Smooth muscle cell (in vitro differentiated cells): ENCODE results near the gene ENPP4. TPM values are rescaled to one million over a fixed set of nuclear protein-coding genes. Genes with fewer than 3 reads are reported as not detected.

Experiments
- DNase-seq: peaks from one replicate; lab custom pipeline; 2025; ENCODE audit not compliant: unreplicated experiment; lab: John Stamatoyannopoulos, UW
- H2AFZ ChIP-seq: fragments of 200-600 bp; sonication (generic); 2 replicates; pipeline ENCODE4 v1.6.0; 2016; ENCODE audit warnings: antibody characterized with exemption, low read depth, mild to moderate bottlenecking
- H3F3A ChIP-seq: fragments of 200-600 bp; sonication (generic); 2 replicates; pipeline ENCODE4 v1.6.0; 2017; ENCODE audit warnings: antibody characterized with exemption, low read depth
- H3K27ac ChIP-seq: fragments of 200-600 bp; sonication (generic); 2 replicates; pipeline ENCODE4 v1.5.1; 2016; ENCODE audit warnings: low read depth, mild to moderate bottlenecking
- H3K27me3 ChIP-seq: fragments of 200-600 bp; sonication (generic); 2 replicates; pipeline ENCODE4 v1.6.1; 2016; ENCODE audit warnings: low read depth, mild to moderate bottlenecking
- H3K36me3 ChIP-seq: fragments of 200-600 bp; sonication (generic); 2 replicates; pipeline ENCODE4 v1.5.1; 2016; ENCODE audit warnings: low read depth
- H3K4me1 ChIP-seq: fragments of 200-600 bp; sonication (generic); 2 replicates; pipeline ENCODE4 v1.5.1; 2016; ENCODE audit warnings: low read depth
- H3K4me2 ChIP-seq: fragments of 200-600 bp; sonication (generic); 2 replicates; pipeline ENCODE4 v1.6.0; 2016; ENCODE audit warnings: mild to moderate bottlenecking
- H3K4me3 ChIP-seq: fragments of 200-600 bp; sonication (generic); 2 replicates; pipeline ENCODE4 v1.5.1; 2016; ENCODE audit warnings: mild to moderate bottlenecking
- H3K79me2 ChIP-seq: fragments of 200-600 bp; sonication (generic); 2 replicates; pipeline ENCODE4 v1.6.0; 2016; ENCODE audit warnings: low read depth, mild to moderate bottlenecking
- H3K9ac ChIP-seq: fragments of 200-600 bp; sonication (generic); 2 replicates; pipeline ENCODE4 v1.6.0; 2016; ENCODE audit warnings: low read depth
- H3K9me3 ChIP-seq: fragments of 200-600 bp; sonication (generic); replicated peaks from 2 replicates; pipeline ENCODE4 v1.5.1; 2016; ENCODE audit warnings: low read depth
- H4K20me1 ChIP-seq: fragments of 200-600 bp; sonication (generic); 2 replicates; pipeline ENCODE4 v1.6.0; 2016; ENCODE audit warnings: low read depth
- WGBS: methylation state at CpG from one replicate; pipeline ENCODE4 v1.1.7; 2016; ENCODE audit warnings: low lambda C conversion rate; 5-methylcytosine and 5-hydroxymethylcytosine counted together
- polyA plus RNA-seq: library from polyadenylated mRNA; unstranded; fragments of >200 nt; fragmentation: Nextera tagmentation; extraction: Ambion mirVana; gene quantifications from 2 replicates; pipeline ENCODE4 v1.2.1, GENCODE V29; 2016
- total RNA-seq: library from RNA; depleted of rRNA; stranded (reverse); fragments of >200 nt; gene quantifications from 2 replicates; pipeline ENCODE4 v1.2.3, GENCODE V29; 2014
- TF ChIP-seq, protein P1 (sequence below): fragments of 200-600 bp; sonication (generic); IDR thresholded peaks from 2 replicates; pipeline ENCODE4 v1.5.1; 2017; ENCODE audit warnings: borderline replicate concordance, mild to moderate bottlenecking, antibody characterized with exemption; ENCODE audit not compliant: insufficient read depth, poor library complexity, severe bottlenecking

ENPP4 gene
- total and polyA plus RNA-seq, 2 experiments from 2014 or later, result 0.31 to 1.6 TPM

DNA sequence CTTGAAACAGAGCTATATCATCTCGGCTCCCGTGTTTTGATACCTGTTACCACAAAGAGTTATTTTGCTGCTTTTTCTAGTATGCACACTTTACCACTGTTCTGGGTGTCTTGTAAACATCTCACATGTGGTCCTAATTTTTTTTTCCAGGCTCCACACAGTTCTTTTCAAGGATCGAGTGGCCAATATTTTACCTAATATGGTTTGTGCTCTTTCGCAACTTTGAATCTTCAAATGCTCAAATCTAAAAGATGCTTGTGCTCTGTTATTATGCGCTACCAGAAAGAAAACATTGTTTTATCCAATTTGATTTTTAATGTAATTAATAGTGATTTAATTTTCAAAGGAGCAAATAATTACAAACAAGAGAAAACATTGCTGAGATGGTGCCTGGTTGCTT, 30.3 kb downstream of the ENPP4 start:
- Histone ChIP-seq H3K4me3 (no peak overlapping the region), H2AFZ (no peak overlapping the region), H3K27me3 (no peaks in the 10 kb centered on the region), H3K4me2 (no peak overlapping the region), H3K9ac (no peak overlapping the region), H3K9me3 (no peaks in the 10 kb centered on the region), H3F3A (no peaks in the 10 kb centered on the region), H3K27ac (no peak overlapping the region), H3K4me1 (no peaks in the 10 kb centered on the region), H3K79me2 (no peaks in the 10 kb centered on the region), H3K36me3 (no peaks in the 10 kb centered on the region), H4K20me1 (no peaks in the 10 kb centered on the region)
- WGBS, result 94% methylated on average over 5 of the region's 5 CpGs
- TF ChIP-seq, protein P1, sequence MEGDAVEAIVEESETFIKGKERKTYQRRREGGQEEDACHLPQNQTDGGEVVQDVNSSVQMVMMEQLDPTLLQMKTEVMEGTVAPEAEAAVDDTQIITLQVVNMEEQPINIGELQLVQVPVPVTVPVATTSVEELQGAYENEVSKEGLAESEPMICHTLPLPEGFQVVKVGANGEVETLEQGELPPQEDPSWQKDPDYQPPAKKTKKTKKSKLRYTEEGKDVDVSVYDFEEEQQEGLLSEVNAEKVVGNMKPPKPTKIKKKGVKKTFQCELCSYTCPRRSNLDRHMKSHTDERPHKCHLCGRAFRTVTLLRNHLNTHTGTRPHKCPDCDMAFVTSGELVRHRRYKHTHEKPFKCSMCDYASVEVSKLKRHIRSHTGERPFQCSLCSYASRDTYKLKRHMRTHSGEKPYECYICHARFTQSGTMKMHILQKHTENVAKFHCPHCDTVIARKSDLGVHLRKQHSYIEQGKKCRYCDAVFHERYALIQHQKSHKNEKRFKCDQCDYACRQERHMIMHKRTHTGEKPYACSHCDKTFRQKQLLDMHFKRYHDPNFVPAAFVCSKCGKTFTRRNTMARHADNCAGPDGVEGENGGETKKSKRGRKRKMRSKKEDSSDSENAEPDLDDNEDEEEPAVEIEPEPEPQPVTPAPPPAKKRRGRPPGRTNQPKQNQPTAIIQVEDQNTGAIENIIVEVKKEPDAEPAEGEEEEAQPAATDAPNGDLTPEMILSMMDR, result no peak
- DNase-seq, result no peak

DNA sequence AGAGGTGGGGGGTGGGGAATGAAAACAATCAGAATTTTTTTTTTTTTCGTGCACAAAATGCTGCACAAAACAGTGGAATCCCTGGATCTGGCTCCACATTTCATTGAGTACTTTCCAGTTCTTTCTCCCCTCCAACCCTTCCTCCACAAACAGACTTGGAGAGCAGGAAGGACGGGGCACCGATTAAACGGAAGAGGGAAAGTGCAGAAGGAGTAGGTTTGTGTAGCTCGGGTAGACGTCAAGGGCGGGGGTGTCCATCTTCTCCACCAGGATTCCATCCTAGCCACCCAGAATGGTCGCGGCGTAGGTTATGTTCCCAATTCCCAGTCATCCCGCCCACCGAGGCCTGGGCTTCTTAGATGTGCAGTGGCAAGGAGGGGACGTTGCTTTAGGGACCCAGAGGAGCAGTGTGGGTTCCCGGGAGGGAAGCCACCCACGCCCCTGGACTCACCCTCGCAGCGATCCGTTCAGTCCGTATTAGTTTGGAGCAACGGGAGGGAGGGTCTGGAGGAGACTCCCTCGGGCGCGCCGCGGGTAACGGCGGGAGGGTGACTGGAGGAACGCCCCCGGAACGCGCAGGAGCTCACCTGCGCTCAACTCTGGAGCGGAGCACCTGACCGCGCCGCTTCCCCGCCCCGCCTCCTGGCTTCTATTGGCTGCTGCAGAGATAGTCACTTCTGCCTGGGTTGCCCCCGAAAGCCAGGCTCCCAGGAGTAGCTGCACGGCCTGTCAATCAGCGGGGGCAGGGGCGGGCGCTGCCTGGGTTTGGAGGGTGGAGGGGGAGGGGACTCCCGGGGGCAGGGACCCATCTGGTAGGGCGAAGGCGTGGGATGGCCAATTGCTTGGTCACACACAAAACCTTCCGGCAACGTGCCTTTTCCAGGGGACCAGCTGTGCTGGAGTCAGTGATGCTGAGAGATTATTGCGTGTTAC, 40.8 kb downstream of the ENPP4 start, which contains the start of gene ENPP5:
Gene ENPP5 (minus strand): TSS at position 624 of the 933 bp plus-strand sequence. CDS start 2,718 bp downstream, outside the sequence.
- no peaks in the 10 kb centered on the region for H4K20me1 ChIP-seq
- no peak for DNase-seq
- 2% methylated on average over 48 of the region's 49 CpGs for WGBS
- peaks cover 17% of the 10 kb centered on the region for H3K27me3 ChIP-seq
- H3K9ac ChIP-seq, result no peak within 1 kb of the TSS
- no peaks in the 10 kb centered on the region for H3K9me3 ChIP-seq
- no peaks in the 10 kb centered on the region for H3F3A ChIP-seq
- no peak within 1 kb of the TSS for H3K27ac ChIP-seq
- no peaks in the 10 kb centered on the region for H3K36me3 ChIP-seq
- H3K4me3 ChIP-seq, result peak within 1 kb of the TSS; percentile 68
- TF ChIP-seq, protein P1, result no peak
- H2AFZ ChIP-seq, result peak within 1 kb of the TSS; percentile 97
- no peaks in the 10 kb centered on the region for H3K79me2 ChIP-seq
- H3K4me2 ChIP-seq, result peak within 1 kb of the TSS; percentile 91
- H3K4me1 ChIP-seq, result no peaks in the 10 kb centered on the region

DNA sequence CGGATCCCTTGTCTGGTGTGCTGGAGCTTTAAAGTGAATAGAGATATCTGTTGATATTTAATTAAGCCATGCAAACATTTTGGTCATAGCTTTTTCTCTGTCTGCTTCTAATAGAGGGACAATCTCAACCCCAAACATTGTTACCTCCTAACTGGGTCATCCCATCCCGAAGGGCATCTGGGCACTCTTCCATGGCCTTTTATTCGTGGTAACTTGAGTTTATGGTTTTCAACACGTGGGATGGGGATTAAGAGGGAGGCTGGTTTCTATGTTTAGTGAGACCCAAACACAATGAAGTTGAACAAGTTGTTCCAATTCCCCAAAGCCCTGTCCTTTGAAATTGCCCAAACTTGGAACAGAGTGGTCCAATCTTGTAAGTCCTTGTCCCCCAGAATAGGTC, 42.4 kb downstream of the ENPP4 start:
- Histone ChIP-seq H3K9me3 (no peaks in the 10 kb centered on the region), H3F3A (no peaks in the 10 kb centered on the region), H3K4me2 (no peak overlapping the region), H3K4me1 (no peaks in the 10 kb centered on the region), H3K27me3 (peaks cover 17% of the 10 kb centered on the region), H3K9ac (no peak overlapping the region), H3K79me2 (no peaks in the 10 kb centered on the region), H3K27ac (no peak overlapping the region), H3K36me3 (no peaks in the 10 kb centered on the region), H4K20me1 (no peaks in the 10 kb centered on the region), H3K4me3 (no peak overlapping the region), H2AFZ (no peak overlapping the region)
- TF ChIP-seq, protein P1, result no peak
- 84% methylated on average over 4 of the region's 4 CpGs for WGBS
- DNase-seq, result no peak

DNA sequence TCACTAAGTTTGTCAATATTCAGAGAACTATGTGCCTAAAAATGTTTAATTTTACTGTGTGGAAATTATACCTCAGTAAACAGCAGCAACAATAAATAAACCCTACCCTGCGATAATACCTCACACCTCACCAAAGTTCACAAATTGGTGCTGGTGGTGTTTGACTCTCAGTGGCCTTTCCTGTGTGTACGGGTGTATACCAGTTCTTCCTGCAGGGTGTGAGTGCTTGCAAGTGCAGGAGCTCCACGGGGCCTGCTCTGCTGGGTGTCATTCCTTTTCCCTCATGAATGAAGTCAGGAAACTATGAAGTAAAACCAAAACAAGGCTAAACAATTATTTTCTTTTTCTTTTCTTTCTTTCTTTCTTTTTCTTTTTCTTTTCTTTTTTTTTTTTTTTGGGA, 45.1 kb downstream of the ENPP4 start:
- WGBS, result 76% methylated on average over 3 of the region's 3 CpGs

More for the DNA sequence above, 45.1 kb downstream of the ENPP4 start:
- H3K9ac ChIP-seq, result no peak overlapping the region
- H3K4me3 ChIP-seq, result no peak overlapping the region
- H3K4me1 ChIP-seq, result no peaks in the 10 kb centered on the region
- no peak for DNase-seq
- H3K9me3 ChIP-seq, result no peaks in the 10 kb centered on the region
- H3K79me2 ChIP-seq, result no peaks in the 10 kb centered on the region
- no peak overlapping the region for H3K27ac ChIP-seq
- H3K4me2 ChIP-seq, result no peak overlapping the region
- no peaks in the 10 kb centered on the region for H3K36me3 ChIP-seq
- TF ChIP-seq, protein P1, result no peak
- no peaks in the 10 kb centered on the region for H4K20me1 ChIP-seq
- peaks cover 17% of the 10 kb centered on the region for H3K27me3 ChIP-seq
- H3F3A ChIP-seq, result no peaks in the 10 kb centered on the region
- no peak overlapping the region for H2AFZ ChIP-seq
